Rectal smooth muscle tissue (tissue), 1 donor: Measurements from ENCODE around the gene NPLOC4.

Experiments used
- H3K27ac ChIP-seq: one replicate; pipeline ENCODE4 v1.7.0; 2013; ENCODE audit warnings: low read depth, low read length, inconsistent platforms
- H3K27me3 ChIP-seq: one replicate; pipeline ENCODE4 v1.7.0; 2013; ENCODE audit warnings: low read length; ENCODE audit not compliant: control insufficient read depth, insufficient read depth
- H3K36me3 ChIP-seq: one replicate; pipeline ENCODE4 v1.7.0; 2013; ENCODE audit warnings: low read length; ENCODE audit not compliant: control insufficient read depth, insufficient read depth
- H3K4me1 ChIP-seq: one replicate; pipeline ENCODE4 v1.7.0; 2013; ENCODE audit warnings: low read length; ENCODE audit not compliant: control insufficient read depth, insufficient read depth
- H3K4me3 ChIP-seq: one replicate; pipeline ENCODE4 v1.7.0; 2013; ENCODE audit warnings: low read length
- H3K9ac ChIP-seq: one replicate; pipeline ENCODE4 v1.7.0; 2013; ENCODE audit warnings: low read length

NPLOC4 gene

DNA sequence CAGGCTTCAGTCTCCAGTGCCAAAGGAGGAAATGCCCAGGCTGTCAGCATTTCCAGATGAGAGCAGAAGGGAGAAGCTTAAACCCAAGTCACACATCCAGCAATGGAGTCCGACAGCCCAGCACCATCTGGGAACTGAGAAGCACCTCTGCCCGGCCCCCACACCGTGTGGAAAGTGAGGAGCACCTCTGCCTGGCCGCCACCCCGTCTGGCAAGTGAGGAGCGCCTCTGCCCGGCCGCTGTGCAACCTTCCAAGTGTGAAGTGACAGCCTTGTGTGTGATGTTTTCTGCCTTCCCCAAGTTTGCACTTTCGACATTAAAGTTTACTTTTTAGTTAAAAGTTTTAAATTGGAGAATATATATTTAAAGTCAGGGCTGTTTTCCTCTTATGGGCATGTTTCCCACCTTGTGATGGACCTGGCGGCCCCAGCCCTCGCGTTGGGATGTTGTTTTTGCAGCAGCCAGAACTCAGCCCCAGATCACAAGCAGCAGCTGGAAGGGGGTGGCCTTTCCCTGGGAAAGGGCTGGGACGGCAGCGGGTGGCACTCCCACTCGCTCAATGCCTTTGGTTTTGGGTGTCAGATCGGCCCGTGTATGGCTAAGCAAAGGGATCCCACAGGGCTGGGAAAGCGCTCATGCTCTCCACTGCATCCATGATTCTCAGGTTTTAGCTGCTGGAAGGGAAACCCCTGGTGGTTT lies 36.8 kb upstream of the NPLOC4 start:
- H3K36me3 ChIP-seq = peaks cover 26% of the 10 kb centered on the region
- no peak overlapping the region for H3K27ac ChIP-seq
- H3K27me3 ChIP-seq = no peaks in the 10 kb centered on the region
- no peak overlapping the region for H3K9ac ChIP-seq
- H3K4me1 ChIP-seq = no peaks in the 10 kb centered on the region
- H3K4me3 ChIP-seq = no peak overlapping the region

DNA sequence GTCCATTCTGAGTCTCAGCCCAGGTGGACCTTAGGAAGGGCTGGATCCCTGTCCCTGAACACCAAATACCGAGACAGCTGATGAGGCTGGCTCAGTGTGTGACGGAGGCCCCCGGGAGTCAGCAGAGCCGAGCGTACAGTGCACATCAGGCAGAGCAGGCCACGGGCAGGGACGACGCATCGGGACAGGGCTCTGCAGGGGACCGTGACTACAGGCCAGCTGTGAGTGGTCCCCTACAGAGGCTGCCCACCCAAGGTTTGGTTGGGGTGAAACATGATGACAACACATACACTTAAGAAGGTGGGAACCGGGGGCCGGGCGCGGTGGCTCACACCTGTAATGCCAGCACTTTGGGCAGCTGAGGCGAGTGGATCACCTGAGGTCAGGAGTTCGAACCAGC lies 36.0 kb upstream of the NPLOC4 start:
- Histone ChIP-seq H3K36me3 (peaks cover 26% of the 10 kb centered on the region), H3K27ac (no peak overlapping the region), H3K27me3 (no peaks in the 10 kb centered on the region), H3K9ac (no peak overlapping the region), H3K4me3 (no peak overlapping the region), H3K4me1 (no peaks in the 10 kb centered on the region)

DNA sequence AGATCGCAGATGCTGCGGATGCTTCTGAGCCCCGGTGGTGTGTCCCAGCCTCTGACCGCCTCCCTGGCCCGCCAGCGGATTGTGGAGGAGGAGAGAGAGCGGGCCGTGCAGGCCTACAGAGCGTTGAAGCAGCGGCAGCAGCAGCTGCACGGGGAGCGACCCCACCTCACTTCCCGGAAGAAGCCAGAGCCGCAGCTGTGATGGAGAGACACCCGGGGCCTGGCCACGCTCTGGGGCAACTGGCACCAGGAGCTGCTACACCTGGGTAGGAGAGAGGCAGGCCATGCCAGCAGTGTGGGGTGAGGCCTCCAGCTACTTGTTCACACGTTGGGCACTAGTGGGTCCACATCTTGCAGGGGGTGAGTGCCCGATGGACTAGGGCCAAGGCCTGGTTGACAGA lies 35.6 kb upstream of the NPLOC4 start:
- no peaks in the 10 kb centered on the region for H3K27me3 ChIP-seq
- H3K4me3 ChIP-seq = no peak overlapping the region
- no peaks in the 10 kb centered on the region for H3K4me1 ChIP-seq
- no peak overlapping the region for H3K27ac ChIP-seq
- no peak overlapping the region for H3K9ac ChIP-seq
- peaks cover 26% of the 10 kb centered on the region for H3K36me3 ChIP-seq

DNA sequence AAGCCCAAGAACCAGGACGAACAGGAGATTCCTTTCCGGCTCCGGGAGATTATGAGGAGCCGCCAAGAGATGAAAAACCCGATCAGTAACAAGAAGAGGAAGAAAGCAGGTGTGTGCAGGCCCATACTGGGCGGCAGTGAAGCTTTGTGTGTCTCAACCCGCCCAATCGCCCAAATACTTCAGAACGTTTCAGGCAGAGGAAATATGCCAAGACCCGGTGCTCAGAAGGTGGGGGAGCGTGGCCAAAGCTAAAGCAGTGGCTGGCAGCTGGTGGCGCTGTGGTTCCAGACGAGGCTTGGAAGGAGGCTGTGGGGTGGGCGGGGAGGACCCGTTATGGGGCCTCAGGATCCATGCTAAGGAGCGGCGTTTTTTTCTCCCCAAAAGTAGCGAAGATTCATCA lies 30.8 kb upstream of the NPLOC4 start:
- no peak overlapping the region for H3K9ac ChIP-seq
- no peak overlapping the region for H3K4me3 ChIP-seq

DNA sequence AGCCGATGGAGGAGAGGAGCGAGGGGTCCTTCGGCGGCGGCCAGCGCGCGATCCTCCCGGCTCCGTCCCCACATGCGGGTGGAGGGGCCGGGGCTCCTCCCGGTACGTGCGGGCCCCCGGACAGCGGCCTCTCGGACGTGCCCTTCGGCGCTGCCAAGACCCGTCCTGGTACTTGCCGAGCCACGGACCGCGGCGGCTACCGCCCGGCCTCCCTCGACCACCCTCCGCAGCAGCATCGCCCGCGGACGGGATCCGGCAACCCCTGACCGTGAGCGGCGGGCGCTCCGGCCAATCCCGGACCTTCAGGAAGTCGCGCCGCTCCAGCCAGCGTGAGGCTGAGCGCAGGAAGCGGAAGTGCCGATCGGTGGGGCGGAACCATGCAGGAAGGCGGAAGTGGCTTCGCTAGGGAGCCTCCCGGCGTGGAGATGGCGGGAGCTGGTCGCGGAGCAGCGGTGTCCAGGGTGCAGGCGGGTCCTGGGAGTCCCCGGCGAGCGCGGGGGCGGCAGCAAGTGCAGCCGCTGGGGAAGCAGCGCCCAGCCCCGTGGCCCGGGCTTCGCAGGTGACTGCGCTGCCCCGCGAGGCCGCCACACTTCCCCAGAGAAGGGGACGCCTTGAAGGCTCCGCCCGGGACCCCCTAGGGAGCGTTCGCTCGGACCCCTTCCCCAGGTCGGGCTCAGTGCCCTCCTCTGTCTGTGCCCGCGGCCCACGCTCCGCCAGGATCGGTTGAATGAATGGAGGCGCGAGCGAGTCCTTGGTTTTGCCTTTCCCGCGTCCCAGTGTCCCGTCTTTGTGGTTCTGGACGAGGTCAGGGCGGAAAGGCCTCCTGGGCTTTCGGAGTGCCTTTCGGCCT lies 29.7 kb upstream of the NPLOC4 start, which contains the start of the genes CCDC137 and OXLD1:
Gene CCDC137, plus strand, starts transcription at position 396 of the 850 bp plus-strand sequence. Its CDS starts 30 bp downstream, at position 426.
Gene OXLD1, minus strand, starts transcription at position 264 of the 850 bp plus-strand sequence. Its CDS starts 28 bp downstream, at position 236.
- Histone ChIP-seq H3K4me1 (peaks cover 8% of the 10 kb centered on the region), H3K27ac (peak within 1 kb of the TSS; percentile 87), H3K9ac (peak within 1 kb of the TSS; percentile 56), H3K27me3 (no peaks in the 10 kb centered on the region), H3K4me3 (peak within 1 kb of the TSS; percentile 71), H3K36me3 (peaks cover 13% of the 10 kb centered on the region)

More for the DNA sequence above, 30.8 kb upstream of the NPLOC4 start:
- peaks cover 8% of the 10 kb centered on the region for H3K4me1 ChIP-seq
- peaks cover 24% of the 10 kb centered on the region for H3K36me3 ChIP-seq
- H3K27me3 ChIP-seq = no peaks in the 10 kb centered on the region
- H3K27ac ChIP-seq = no peak overlapping the region

DNA sequence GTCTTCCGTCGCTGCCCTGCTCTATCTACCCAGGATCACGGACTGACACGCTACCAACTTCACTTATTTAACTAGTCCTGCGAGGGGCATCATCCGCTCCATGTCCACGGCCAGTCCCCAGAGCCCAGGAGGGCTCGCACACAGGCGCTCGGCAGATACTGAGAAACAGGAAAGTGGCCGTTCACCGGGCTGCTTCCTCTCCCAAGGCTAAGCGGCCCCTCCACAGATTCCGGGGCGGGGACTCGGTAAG lies 29.1 kb upstream of the NPLOC4 start:
- H3K4me3 ChIP-seq = peak overlapping the region; percentile 71
- H3K36me3 ChIP-seq = peaks cover 9% of the 10 kb centered on the region
- peaks cover 8% of the 10 kb centered on the region for H3K4me1 ChIP-seq
- H3K27ac ChIP-seq = peak overlapping the region; percentile 87
- peak overlapping the region; percentile 7 for H3K9ac ChIP-seq
- no peaks in the 10 kb centered on the region for H3K27me3 ChIP-seq

DNA sequence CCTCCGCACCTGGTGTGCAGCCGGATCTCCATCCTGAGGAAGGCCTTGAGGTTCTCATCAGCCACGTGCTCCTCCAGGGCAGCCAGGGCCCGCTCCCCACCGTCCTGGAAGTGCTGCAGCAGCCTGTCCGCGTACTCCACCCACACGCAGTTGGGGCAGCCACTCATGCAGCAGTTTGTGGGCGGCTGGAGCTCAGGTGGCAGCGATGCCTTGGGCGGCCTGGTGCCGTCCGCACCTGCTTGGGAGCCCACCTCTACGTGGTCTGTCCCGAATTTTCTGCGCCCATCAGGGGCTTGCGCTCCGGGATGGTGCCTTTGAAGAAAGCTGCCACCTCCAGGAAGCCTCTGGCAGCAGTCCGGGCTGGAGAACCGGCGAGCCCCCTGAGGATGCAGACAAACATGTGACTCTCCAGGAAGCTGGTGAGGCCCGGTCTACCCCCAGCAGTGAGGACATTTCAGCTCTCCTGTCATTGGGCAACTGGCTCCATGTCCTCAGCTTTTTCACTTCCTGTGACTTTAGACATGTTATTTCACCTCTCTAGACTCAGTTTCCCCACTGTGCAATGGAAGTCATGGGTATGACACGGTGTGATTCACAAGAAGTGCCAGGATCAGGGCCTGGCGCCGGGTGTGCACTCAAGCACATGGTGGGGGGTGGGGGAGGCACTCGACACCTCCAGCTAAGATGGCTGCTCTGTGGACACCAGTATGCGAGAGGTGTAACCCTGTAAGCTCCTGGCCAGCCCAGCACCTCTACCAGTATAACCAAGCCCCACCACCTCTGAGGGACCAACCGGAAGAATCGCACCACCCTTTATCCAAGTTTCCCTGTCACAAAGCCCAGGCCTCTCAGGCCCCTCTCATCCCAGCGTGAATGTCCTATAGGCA lies 28.5 kb upstream of the NPLOC4 start:
- peak overlapping the region; percentile 7 for H3K9ac ChIP-seq
- H3K4me1 ChIP-seq = peaks cover 8% of the 10 kb centered on the region
- peaks cover 8% of the 10 kb centered on the region for H3K36me3 ChIP-seq
- peak overlapping the region; percentile 87 for H3K27ac ChIP-seq
- H3K27me3 ChIP-seq = no peaks in the 10 kb centered on the region
- H3K4me3 ChIP-seq = peak overlapping the region; percentile 71

DNA sequence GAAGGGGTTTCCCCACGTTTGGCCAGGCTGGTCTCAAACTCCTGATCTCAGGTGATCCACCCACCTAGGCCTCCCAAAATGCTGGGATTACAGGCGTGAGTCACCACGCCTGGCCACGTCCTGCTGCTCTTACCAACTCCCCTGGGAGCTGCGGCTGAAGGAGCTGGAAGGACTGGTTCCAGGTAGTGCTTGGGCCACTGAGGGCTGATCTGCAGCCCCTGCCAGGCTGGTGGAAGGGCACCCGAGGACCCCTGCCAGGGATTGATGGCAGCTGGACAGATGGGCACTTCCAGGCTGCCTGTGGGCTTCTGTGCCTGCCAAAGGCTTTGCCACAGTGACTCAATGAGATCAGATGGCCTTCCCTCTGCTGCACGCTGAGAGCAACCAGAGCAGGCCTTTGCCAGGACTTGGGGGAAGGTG lies 27.1 kb upstream of the NPLOC4 start:
- Histone ChIP-seq H3K27me3 (no peaks in the 10 kb centered on the region), H3K4me3 (no peak overlapping the region), H3K27ac (no peak overlapping the region), H3K9ac (no peak overlapping the region), H3K4me1 (peaks cover 8% of the 10 kb centered on the region), H3K36me3 (no peaks in the 10 kb centered on the region)

DNA sequence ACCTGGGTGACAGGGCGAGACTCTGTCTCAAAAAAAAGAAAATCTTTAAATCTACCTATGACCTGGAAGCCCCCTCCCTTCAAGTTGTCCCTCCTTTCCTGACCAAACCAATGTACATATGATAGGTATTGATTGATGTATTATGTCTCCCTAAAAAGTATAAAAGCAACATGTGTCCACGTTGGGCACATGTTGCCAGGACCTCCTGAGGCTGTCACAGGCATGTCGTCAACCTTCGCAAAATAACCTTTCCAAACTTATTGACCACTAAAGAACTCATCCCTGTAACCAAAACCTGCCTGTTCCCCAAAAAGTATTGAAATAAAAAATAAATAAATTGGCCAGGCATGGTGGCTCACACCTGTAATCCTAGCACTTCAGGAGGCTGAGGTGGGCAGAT lies 25.1 kb upstream of the NPLOC4 start:
- Histone ChIP-seq H3K27ac (no peak overlapping the region), H3K4me1 (peaks cover 7% of the 10 kb centered on the region), H3K4me3 (no peak overlapping the region)

DNA sequence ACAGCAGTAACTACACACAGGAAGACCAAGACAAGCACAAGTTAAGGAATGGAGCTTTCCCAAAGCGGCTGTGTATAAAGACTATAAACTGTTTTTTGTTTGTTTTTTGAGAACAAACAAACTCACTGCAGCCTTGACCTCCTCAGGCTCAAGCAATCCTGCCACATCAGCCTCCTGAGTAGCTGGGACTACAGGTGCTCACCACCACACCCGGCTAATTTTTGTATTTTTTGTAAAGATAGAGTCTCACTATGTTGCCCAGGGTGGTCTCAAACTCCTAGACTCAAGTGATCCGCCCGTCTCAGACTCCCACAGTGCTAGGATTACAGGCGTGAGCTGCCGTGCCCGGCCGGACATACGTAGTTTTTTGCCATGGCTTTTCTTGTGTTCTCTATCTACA lies 23.5 kb upstream of the NPLOC4 start:
- Histone ChIP-seq H3K4me1 (peaks cover 1% of the 10 kb centered on the region), H3K27me3 (no peaks in the 10 kb centered on the region), H3K27ac (no peak overlapping the region), H3K36me3 (no peaks in the 10 kb centered on the region), H3K4me3 (no peak overlapping the region), H3K9ac (no peak overlapping the region)

More for the DNA sequence above, 25.1 kb upstream of the NPLOC4 start:
- H3K9ac ChIP-seq = no peak overlapping the region
- no peaks in the 10 kb centered on the region for H3K27me3 ChIP-seq
- no peaks in the 10 kb centered on the region for H3K36me3 ChIP-seq

DNA sequence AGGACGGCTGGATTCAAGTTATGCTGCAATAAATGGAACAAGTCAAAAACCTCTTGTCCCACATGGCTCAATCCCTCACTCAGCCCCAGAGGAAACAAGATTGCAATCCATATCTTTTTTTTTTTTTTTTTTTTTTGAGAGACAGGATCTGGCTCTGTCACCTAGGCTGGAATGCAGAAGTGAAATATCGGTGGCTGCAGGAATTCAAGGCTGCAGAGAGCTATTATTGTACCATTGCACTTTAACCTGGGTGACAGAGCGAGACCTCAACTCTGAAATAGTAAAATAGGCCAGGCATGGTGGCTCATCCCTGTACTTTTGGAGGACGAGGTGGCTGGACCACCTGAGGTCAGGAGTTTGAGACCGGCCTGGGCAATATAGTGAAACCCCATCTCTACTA lies 22.1 kb upstream of the NPLOC4 start:
- H3K9ac ChIP-seq = no peak overlapping the region
- H3K27ac ChIP-seq = no peak overlapping the region
- H3K36me3 ChIP-seq = no peaks in the 10 kb centered on the region
- no peaks in the 10 kb centered on the region for H3K4me1 ChIP-seq
- H3K4me3 ChIP-seq = no peak overlapping the region
- H3K27me3 ChIP-seq = no peaks in the 10 kb centered on the region

DNA sequence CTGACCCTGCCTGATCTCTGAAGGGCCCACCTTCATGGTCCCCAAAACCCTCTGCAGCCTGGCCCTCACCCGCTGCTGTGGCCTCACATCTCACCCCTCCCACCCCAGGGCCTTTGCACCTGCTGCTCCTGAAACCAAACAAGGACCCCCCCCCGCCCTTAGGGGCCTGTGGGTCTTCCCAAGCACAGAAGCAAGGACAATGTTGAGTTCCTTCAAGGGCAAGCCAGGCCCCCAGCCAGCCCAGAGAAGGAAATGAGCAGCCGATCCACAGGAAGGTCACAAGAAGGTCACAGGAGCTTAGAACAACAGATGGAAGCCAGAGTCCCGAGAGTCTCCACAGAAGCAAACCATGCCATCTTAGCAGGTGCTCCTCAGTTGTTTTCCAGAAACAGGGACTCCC lies 19.9 kb upstream of the NPLOC4 start:
- Histone ChIP-seq H3K27ac (no peak overlapping the region), H3K9ac (no peak overlapping the region), H3K27me3 (no peaks in the 10 kb centered on the region), H3K36me3 (no peaks in the 10 kb centered on the region), H3K4me1 (no peaks in the 10 kb centered on the region), H3K4me3 (no peak overlapping the region)
